Neural cell (in vitro differentiated cells): Measurements from ENCODE around the gene PLXNB1. TPM values are rescaled to one million over a fixed set of nuclear protein-coding genes. Genes with fewer than 3 reads are reported as not detected.

Experiments used
- H2AFZ ChIP-seq: fragments of 200-600, 300-800 bp; sonication (generic), shearing (Covaris generic); 2 replicates; pipeline ENCODE4 v1.6.0; 2014; ENCODE audit warnings: low read depth, mild to moderate bottlenecking, antibody characterized with exemption, low read length, moderate library complexity
- H3F3A ChIP-seq: fragments of 200-600 bp; shearing (Covaris generic); 2 replicates; pipeline ENCODE4 v1.6.1; 2016; ENCODE audit warnings: mild to moderate bottlenecking, moderate library complexity, mixed read lengths, antibody characterized with exemption, low read length; ENCODE audit not compliant: insufficient read depth, poor library complexity, severe bottlenecking
- H3K27ac ChIP-seq: fragments of 200-600, 300-800 bp; sonication (generic), shearing (Covaris generic); 2 replicates; pipeline ENCODE4 v1.5.1; 2014; ENCODE audit warnings: mild to moderate bottlenecking, low read length, moderate library complexity
- H3K27me3 ChIP-seq: fragments of 300-800, 200-600 bp; sonication (generic), shearing (Covaris generic); 2 replicates; pipeline ENCODE4 v1.6.0; 2014; ENCODE audit warnings: mild to moderate bottlenecking, low read depth, low read length, moderate library complexity; ENCODE audit not compliant: insufficient read depth
- H3K36me3 ChIP-seq: fragments of 300-800, 200-600 bp; sonication (generic), shearing (Covaris generic); 2 replicates; pipeline ENCODE4 v1.5.1; 2014; ENCODE audit warnings: mild to moderate bottlenecking, antibody characterized with exemption, low read length, moderate library complexity; ENCODE audit not compliant: insufficient read depth
- H3K4me2 ChIP-seq: fragments of 300-800, 200-600 bp; sonication (generic), shearing (Covaris generic); 2 replicates; pipeline ENCODE4 v1.6.0; 2014; ENCODE audit warnings: mild to moderate bottlenecking, low read length
- H3K4me3 ChIP-seq: fragments of 300-800, 200-600 bp; sonication (generic), shearing (Covaris generic); 2 replicates; pipeline ENCODE4 v1.5.1; 2014; ENCODE audit warnings: mild to moderate bottlenecking, low read length, moderate library complexity
- H3K79me2 ChIP-seq: fragments of 200-600 bp; shearing (Covaris generic); replicated peaks from 2 replicates; pipeline ENCODE4 v1.6.0; 2014; ENCODE audit warnings: mild to moderate bottlenecking, low read length, moderate library complexity; ENCODE audit not compliant: insufficient read depth
- H3K9ac ChIP-seq: fragments of 300-800, 200-600 bp; sonication (generic), shearing (Covaris generic); 2 replicates; pipeline ENCODE4 v1.6.1; 2016; ENCODE audit warnings: mild to moderate bottlenecking, low read length, mixed read lengths
- H3K9me2 ChIP-seq: fragments of 200-600 bp; shearing (Covaris generic); 2 replicates; pipeline ENCODE4 v1.6.1; 2016; ENCODE audit warnings: mild to moderate bottlenecking, low read length, mixed read lengths; ENCODE audit not compliant: insufficient read depth
- H3K9me3 ChIP-seq: fragments of 200-600, 300-800 bp; sonication (generic), shearing (Covaris generic); 2 replicates; pipeline ENCODE4 v1.6.1; 2016; ENCODE audit warnings: mild to moderate bottlenecking, mixed run types, low read length, moderate library complexity, mixed read lengths
- H4K20me1 ChIP-seq: fragments of 200-600 bp; shearing (Covaris generic); 2 replicates; pipeline ENCODE4 v1.6.1; 2016; ENCODE audit warnings: mild to moderate bottlenecking, mixed run types; ENCODE audit not compliant: insufficient read depth
- EP300 ChIP-seq: fragments of 450-650 bp; conservative IDR thresholded peaks from 2 replicates; pipeline ENCODE4 v1.6.1; 2014; ENCODE audit warnings: antibody characterized with exemption, mild to moderate bottlenecking, moderate library complexity; ENCODE audit not compliant: poor library complexity, severe bottlenecking
- EZH2 ChIP-seq: fragments of 200-600, 300-800 bp; shearing (Covaris generic), sonication (generic); IDR thresholded peaks from 2 replicates; pipeline ENCODE4 v1.6.1; 2014; ENCODE audit warnings: antibody characterized with exemption, low read length, borderline replicate concordance, mild to moderate bottlenecking; ENCODE audit not compliant: insufficient read depth, poor library complexity, severe bottlenecking
- MXI1 ChIP-seq: fragments of 450-650 bp; conservative IDR thresholded peaks from 2 replicates; pipeline ENCODE4 v1.6.1; 2014; ENCODE audit warnings: antibody characterized with exemption, mild to moderate bottlenecking; ENCODE audit not compliant: poor library complexity, severe bottlenecking
- POLR2AphosphoS5 ChIP-seq: IDR thresholded peaks from 2 replicates; pipeline ENCODE4 v1.6.1; 2012
- RAD21 ChIP-seq: fragments of 450-650 bp; conservative IDR thresholded peaks from 2 replicates; pipeline ENCODE4 v1.6.1; 2014; ENCODE audit warnings: antibody characterized with exemption, mild to moderate bottlenecking, moderate library complexity
- SMC3 ChIP-seq: fragments of 450-650 bp; conservative IDR thresholded peaks from 2 replicates; pipeline ENCODE4 v1.6.1; 2014; ENCODE audit warnings: antibody characterized with exemption, mild to moderate bottlenecking, moderate library complexity; ENCODE audit not compliant: poor library complexity
- TAF1 ChIP-seq: IDR thresholded peaks from 2 replicates; pipeline ENCODE4 v1.6.1; 2012; ENCODE audit warnings: low read depth
- polyA plus RNA-seq: library from polyadenylated mRNA; depleted of rRNA; stranded (reverse); fragments of >200 nt; gene quantifications from 2 replicates; pipeline ENCODE4 v1.2.3, GENCODE V29; 2014
- TF ChIP-seq, protein P1 (sequence below): IDR thresholded peaks from 2 replicates; pipeline ENCODE4 v1.6.1; 2012; ENCODE audit warnings: borderline replicate concordance
- TF ChIP-seq, protein P2 (sequence below): fragments of 450-650 bp; IDR thresholded peaks from 2 replicates; pipeline ENCODE4 v1.5.1; 2014; ENCODE audit warnings: antibody characterized with exemption, mild to moderate bottlenecking, moderate library complexity; ENCODE audit not compliant: poor library complexity, severe bottlenecking

The PLXNB1 gene
- polyA plus RNA-seq, 1 donor from 2014 or later = 134 TPM

DNA sequence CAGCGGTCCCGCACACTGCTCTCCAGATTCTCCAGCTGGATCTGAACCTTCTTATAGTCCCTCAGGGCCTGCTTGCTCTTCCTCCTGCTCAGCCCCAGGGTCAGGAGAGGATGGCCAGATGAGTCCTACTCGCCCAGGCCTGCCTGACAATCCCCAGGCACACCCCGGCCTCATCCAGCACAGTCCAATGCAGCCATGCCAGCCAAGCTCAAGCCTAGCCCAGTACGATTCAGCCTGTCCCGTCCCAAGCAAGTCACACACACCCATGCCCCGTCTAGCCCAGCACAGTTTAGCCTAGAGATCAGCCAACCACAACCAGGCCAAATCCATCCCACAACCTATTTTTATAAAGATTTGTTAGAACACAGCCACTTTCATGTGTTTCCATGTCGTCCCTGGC, 16.8 kb downstream of the PLXNB1 start:
- H3K4me3 ChIP-seq = no peak overlapping the region
- H3K27me3 ChIP-seq = no peaks in the 10 kb centered on the region
- no peaks in the 10 kb centered on the region for H3F3A ChIP-seq
- H3K9me2 ChIP-seq = no peaks in the 10 kb centered on the region
- no peaks in the 10 kb centered on the region for H4K20me1 ChIP-seq
- no peaks in the 10 kb centered on the region for H3K79me2 ChIP-seq
- no peak overlapping the region for H3K4me2 ChIP-seq
- H3K27ac ChIP-seq = no peak overlapping the region
- H3K36me3 ChIP-seq = no peaks in the 10 kb centered on the region
- H3K9ac ChIP-seq = no peak overlapping the region
- no peaks in the 10 kb centered on the region for H3K9me3 ChIP-seq
- no peak for TF ChIP-seq EZH2
- TF ChIP-seq, protein P1, sequence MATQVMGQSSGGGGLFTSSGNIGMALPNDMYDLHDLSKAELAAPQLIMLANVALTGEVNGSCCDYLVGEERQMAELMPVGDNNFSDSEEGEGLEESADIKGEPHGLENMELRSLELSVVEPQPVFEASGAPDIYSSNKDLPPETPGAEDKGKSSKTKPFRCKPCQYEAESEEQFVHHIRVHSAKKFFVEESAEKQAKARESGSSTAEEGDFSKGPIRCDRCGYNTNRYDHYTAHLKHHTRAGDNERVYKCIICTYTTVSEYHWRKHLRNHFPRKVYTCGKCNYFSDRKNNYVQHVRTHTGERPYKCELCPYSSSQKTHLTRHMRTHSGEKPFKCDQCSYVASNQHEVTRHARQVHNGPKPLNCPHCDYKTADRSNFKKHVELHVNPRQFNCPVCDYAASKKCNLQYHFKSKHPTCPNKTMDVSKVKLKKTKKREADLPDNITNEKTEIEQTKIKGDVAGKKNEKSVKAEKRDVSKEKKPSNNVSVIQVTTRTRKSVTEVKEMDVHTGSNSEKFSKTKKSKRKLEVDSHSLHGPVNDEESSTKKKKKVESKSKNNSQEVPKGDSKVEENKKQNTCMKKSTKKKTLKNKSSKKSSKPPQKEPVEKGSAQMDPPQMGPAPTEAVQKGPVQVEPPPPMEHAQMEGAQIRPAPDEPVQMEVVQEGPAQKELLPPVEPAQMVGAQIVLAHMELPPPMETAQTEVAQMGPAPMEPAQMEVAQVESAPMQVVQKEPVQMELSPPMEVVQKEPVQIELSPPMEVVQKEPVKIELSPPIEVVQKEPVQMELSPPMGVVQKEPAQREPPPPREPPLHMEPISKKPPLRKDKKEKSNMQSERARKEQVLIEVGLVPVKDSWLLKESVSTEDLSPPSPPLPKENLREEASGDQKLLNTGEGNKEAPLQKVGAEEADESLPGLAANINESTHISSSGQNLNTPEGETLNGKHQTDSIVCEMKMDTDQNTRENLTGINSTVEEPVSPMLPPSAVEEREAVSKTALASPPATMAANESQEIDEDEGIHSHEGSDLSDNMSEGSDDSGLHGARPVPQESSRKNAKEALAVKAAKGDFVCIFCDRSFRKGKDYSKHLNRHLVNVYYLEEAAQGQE = no peak
- TF ChIP-seq, protein P2, sequence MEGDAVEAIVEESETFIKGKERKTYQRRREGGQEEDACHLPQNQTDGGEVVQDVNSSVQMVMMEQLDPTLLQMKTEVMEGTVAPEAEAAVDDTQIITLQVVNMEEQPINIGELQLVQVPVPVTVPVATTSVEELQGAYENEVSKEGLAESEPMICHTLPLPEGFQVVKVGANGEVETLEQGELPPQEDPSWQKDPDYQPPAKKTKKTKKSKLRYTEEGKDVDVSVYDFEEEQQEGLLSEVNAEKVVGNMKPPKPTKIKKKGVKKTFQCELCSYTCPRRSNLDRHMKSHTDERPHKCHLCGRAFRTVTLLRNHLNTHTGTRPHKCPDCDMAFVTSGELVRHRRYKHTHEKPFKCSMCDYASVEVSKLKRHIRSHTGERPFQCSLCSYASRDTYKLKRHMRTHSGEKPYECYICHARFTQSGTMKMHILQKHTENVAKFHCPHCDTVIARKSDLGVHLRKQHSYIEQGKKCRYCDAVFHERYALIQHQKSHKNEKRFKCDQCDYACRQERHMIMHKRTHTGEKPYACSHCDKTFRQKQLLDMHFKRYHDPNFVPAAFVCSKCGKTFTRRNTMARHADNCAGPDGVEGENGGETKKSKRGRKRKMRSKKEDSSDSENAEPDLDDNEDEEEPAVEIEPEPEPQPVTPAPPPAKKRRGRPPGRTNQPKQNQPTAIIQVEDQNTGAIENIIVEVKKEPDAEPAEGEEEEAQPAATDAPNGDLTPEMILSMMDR = no peak
- no peak for TF ChIP-seq TAF1
- H2AFZ ChIP-seq = no peak overlapping the region

DNA sequence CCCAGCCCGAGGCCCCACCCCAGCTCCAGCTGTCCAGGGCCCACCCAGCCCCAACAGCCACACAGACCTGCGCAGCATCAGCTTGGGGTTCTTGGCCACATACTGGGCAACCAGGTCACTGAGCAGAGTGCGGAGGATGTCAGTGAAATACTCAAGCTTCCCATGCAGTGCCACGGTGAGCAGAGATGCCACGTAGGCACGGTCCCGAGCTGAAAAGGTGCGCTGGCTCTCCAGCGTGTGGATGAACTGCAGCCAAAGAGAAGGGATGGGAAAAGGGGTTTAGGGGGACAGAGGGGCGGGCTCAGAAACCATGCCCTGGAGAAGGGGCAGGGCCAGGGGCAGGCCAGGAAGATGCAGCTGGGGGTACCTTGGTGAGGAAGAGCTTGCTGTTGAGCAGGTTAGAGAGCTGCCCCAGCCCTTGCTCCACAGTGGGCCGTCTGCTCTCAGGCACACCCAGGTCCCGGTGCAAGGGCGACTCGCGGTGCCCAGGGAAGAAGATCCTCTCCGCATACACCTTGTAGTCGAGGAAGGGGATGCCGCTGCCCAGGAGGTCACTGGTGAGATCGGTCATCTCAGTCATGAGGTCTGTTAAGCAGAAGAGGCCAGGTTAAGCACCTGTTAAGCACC, 17.4 kb downstream of the PLXNB1 start:
- Histone ChIP-seq H3K9me2 (no peaks in the 10 kb centered on the region), H2AFZ (no peak overlapping the region), H3K27ac (no peak overlapping the region), H3K9ac (no peak overlapping the region), H3K4me2 (no peak overlapping the region), H3K36me3 (no peaks in the 10 kb centered on the region), H3K27me3 (no peaks in the 10 kb centered on the region), H3K9me3 (no peaks in the 10 kb centered on the region), H4K20me1 (no peaks in the 10 kb centered on the region), H3K79me2 (no peaks in the 10 kb centered on the region), H3K4me3 (no peak overlapping the region), H3F3A (no peaks in the 10 kb centered on the region)
- TF ChIP-seq SMC3 = no peak
- TF ChIP-seq, protein P1 = no peak
- TF ChIP-seq, protein P2 = no peak
- TF ChIP-seq RAD21 = no peak
- no peak for TF ChIP-seq TAF1
- TF ChIP-seq POLR2AphosphoS5 = no peak
- no peak for TF ChIP-seq MXI1
- TF ChIP-seq EZH2 = no peak
- no peak for TF ChIP-seq EP300
